GM18907 (cell line): ENCODE measurements around the gene SLC4A5.
A peak's percentile ranks its signal among the peaks of the same experiment; 100 is the strongest.

Experiments
- ATAC-seq: cut with Tn5 transposase; IDR thresholded peaks from one replicate; pipeline ENCODE4 v1.9.1; 2021; ENCODE audit warnings: mild to moderate bottlenecking, moderate library complexity; ENCODE audit not compliant: unreplicated experiment

SLC4A5 gene

GRCh38 chr2:74179063-74179865, 164.0 kb downstream of the SLC4A5 start:
- peak; percentile 31 for ATAC-seq

GRCh38 chr2:74178211-74179062, 164.8 kb downstream of the SLC4A5 start, which contains the start of gene MOB1A:
Gene MOB1A, minus strand, starts transcription at chr2:74178879. Its CDS starts 205 bp downstream, at chr2:74178674.
- ATAC-seq = peak; percentile 91

GRCh38 chr2:74177696-74178095, 165.5 kb downstream of the SLC4A5 start:
- no peak for ATAC-seq

GRCh38 chr2:74174909-74175308, 168.3 kb downstream of the SLC4A5 start:
- no peak for ATAC-seq

- ATAC-seq = peak; percentile 53
Measured at GRCh38 chr2:74168739-74169138, 174.5 kb downstream of the SLC4A5 start.
